ENCODE measurements around the gene ZNF154. TPM values are rescaled to one million over a fixed set of nuclear protein-coding genes. Genes with fewer than 3 reads are reported as not detected.

ZNF154 gene
- polyA plus RNA-seq, 1 donor: 20.3 TPM

GRCh38 chr19:57720878-57721277 is 11.9 kb upstream of the ZNF154 start:
- peaks cover 44% of the 10 kb centered on the region for H3K36me3 ChIP-seq (ENCODE audit: control insufficient read depth, insufficient read depth, low read length)
- 100% methylated on average over 1 of the region's 10 CpGs for WGBS (ENCODE audit: insufficient coverage, low lambda C conversion rate)
- no peaks in the 10 kb centered on the region for H3K27me3 ChIP-seq (ENCODE audit: control insufficient read depth, insufficient read depth, low read length)
- peaks cover 44% of the 10 kb centered on the region for H3K9me3 ChIP-seq (ENCODE audit: control insufficient read depth, low read depth, low read length)
- no peak overlapping the region for H3K4me3 ChIP-seq (ENCODE audit: low read length)
- no peaks in the 10 kb centered on the region for H3K4me1 ChIP-seq (ENCODE audit: control insufficient read depth, insufficient read depth, low read length)
- no peak for DNase-seq
- H3K27ac ChIP-seq (ENCODE audit: low read length): no peak overlapping the region

GRCh38 chr19:57719901-57720519 is 11.0 kb upstream of the ZNF154 start:
- peaks cover 39% of the 10 kb centered on the region for H3K9me3 ChIP-seq (ENCODE audit: control insufficient read depth, low read depth, low read length)
- WGBS (ENCODE audit: insufficient coverage, low lambda C conversion rate): no CpG with 5 or more reads among the region's 4 CpGs
- no peak overlapping the region for H3K4me3 ChIP-seq (ENCODE audit: low read length)
- no peak for DNase-seq
- no peaks in the 10 kb centered on the region for H3K27me3 ChIP-seq (ENCODE audit: control insufficient read depth, insufficient read depth, low read length)
- H3K36me3 ChIP-seq (ENCODE audit: control insufficient read depth, insufficient read depth, low read length): peaks cover 44% of the 10 kb centered on the region
- H3K27ac ChIP-seq (ENCODE audit: low read length): no peak overlapping the region
- H3K4me1 ChIP-seq (ENCODE audit: control insufficient read depth, insufficient read depth, low read length): no peaks in the 10 kb centered on the region

- H3K36me3 ChIP-seq (ENCODE audit: control insufficient read depth, insufficient read depth, low read length): peaks cover 44% of the 10 kb centered on the region
- H3K27ac ChIP-seq (ENCODE audit: low read length): no peak overlapping the region
- no peaks in the 10 kb centered on the region for H3K4me1 ChIP-seq (ENCODE audit: control insufficient read depth, insufficient read depth, low read length)
- H3K9me3 ChIP-seq (ENCODE audit: control insufficient read depth, low read depth, low read length): peaks cover 38% of the 10 kb centered on the region
- DNase-seq: no peak
- H3K27me3 ChIP-seq (ENCODE audit: control insufficient read depth, insufficient read depth, low read length): no peaks in the 10 kb centered on the region
- H3K4me3 ChIP-seq (ENCODE audit: low read length): no peak overlapping the region
Measured at GRCh38 chr19:57719424-57719823, 10.4 kb upstream of the ZNF154 start.

GRCh38 chr19:57712222-57712621 is 3.2 kb upstream of the ZNF154 start:
- no CpG with 5 or more reads among the region's 1 CpG for WGBS (ENCODE audit: insufficient coverage, low lambda C conversion rate)
- Histone ChIP-seq H3K9me3 (ENCODE audit: control insufficient read depth, low read depth, low read length) (peaks cover 4% of the 10 kb centered on the region), H3K4me3 (ENCODE audit: low read length) (no peak overlapping the region), H3K27ac (ENCODE audit: low read length) (no peak overlapping the region), H3K36me3 (ENCODE audit: control insufficient read depth, insufficient read depth, low read length) (peaks cover 8% of the 10 kb centered on the region), H3K27me3 (ENCODE audit: control insufficient read depth, insufficient read depth, low read length) (no peaks in the 10 kb centered on the region), H3K4me1 (ENCODE audit: control insufficient read depth, insufficient read depth, low read length) (peaks cover 11% of the 10 kb centered on the region)
- no peak for DNase-seq

- Histone ChIP-seq H3K27ac (ENCODE audit: low read length) (peak overlapping the region; percentile 90), H3K27me3 (ENCODE audit: control insufficient read depth, insufficient read depth, low read length) (no peaks in the 10 kb centered on the region), H3K4me1 (ENCODE audit: control insufficient read depth, insufficient read depth, low read length) (peaks cover 11% of the 10 kb centered on the region), H3K36me3 (ENCODE audit: control insufficient read depth, insufficient read depth, low read length) (peaks cover 29% of the 10 kb centered on the region), H3K9me3 (ENCODE audit: control insufficient read depth, low read depth, low read length) (peaks cover 17% of the 10 kb centered on the region), H3K4me3 (ENCODE audit: low read length) (peak overlapping the region; percentile 87)
- no CpG with 5 or more reads among the region's 15 CpGs for WGBS (ENCODE audit: insufficient coverage, low lambda C conversion rate)
- no peak for DNase-seq
Measured at GRCh38 chr19:57709616-57710015, 612 bp upstream of the ZNF154 start.

- Histone ChIP-seq H3K36me3 (ENCODE audit: control insufficient read depth, insufficient read depth, low read length) (peaks cover 58% of the 10 kb centered on the region), H3K27ac (ENCODE audit: low read length) (no peak overlapping the region), H3K27me3 (ENCODE audit: control insufficient read depth, insufficient read depth, low read length) (no peaks in the 10 kb centered on the region), H3K4me3 (ENCODE audit: low read length) (no peak overlapping the region), H3K9me3 (ENCODE audit: control insufficient read depth, low read depth, low read length) (peaks cover 39% of the 10 kb centered on the region), H3K4me1 (ENCODE audit: control insufficient read depth, insufficient read depth, low read length) (peaks cover 11% of the 10 kb centered on the region)
- no peak for DNase-seq
- no CpG with 5 or more reads among the region's 1 CpG for WGBS (ENCODE audit: insufficient coverage, low lambda C conversion rate)
Measured at GRCh38 chr19:57706346-57706745, 2.7 kb downstream of the ZNF154 start.

GRCh38 chr19:57701625-57702024 is 7.4 kb downstream of the ZNF154 start:
- whole genome bisulfite sequencing (ENCODE audit: insufficient coverage, low lambda C conversion rate): no CpG with 5 or more reads among the region's 6 CpGs
- H3K36me3 ChIP-seq (ENCODE audit: control insufficient read depth, insufficient read depth, low read length): peaks cover 68% of the 10 kb centered on the region
- H3K9me3 ChIP-seq (ENCODE audit: control insufficient read depth, low read depth, low read length): peaks cover 32% of the 10 kb centered on the region
- H3K4me3 ChIP-seq (ENCODE audit: low read length): no peak overlapping the region
- H3K4me1 ChIP-seq (ENCODE audit: control insufficient read depth, insufficient read depth, low read length): no peaks in the 10 kb centered on the region
- H3K27me3 ChIP-seq (ENCODE audit: control insufficient read depth, insufficient read depth, low read length): no peaks in the 10 kb centered on the region
- H3K27ac ChIP-seq (ENCODE audit: low read length): no peak overlapping the region
- DNase-seq: no peak

- Histone ChIP-seq H3K36me3 (ENCODE audit: control insufficient read depth, insufficient read depth, low read length) (peaks cover 44% of the 10 kb centered on the region), H3K4me1 (ENCODE audit: control insufficient read depth, insufficient read depth, low read length) (no peaks in the 10 kb centered on the region), H3K9me3 (ENCODE audit: control insufficient read depth, low read depth, low read length) (peaks cover 53% of the 10 kb centered on the region), H3K27me3 (ENCODE audit: control insufficient read depth, insufficient read depth, low read length) (no peaks in the 10 kb centered on the region), H3K27ac (ENCODE audit: low read length) (no peak overlapping the region), H3K4me3 (ENCODE audit: low read length) (no peak overlapping the region)
- no peak for DNase-seq
- WGBS (ENCODE audit: insufficient coverage, low lambda C conversion rate): no CpG with 5 or more reads among the region's 3 CpGs
Measured at GRCh38 chr19:57689750-57690149, 19.3 kb downstream of the ZNF154 start.

GRCh38 chr19:57688011-57688763 is 20.8 kb downstream of the ZNF154 start:
- DNase-seq: no peak
- WGBS (ENCODE audit: insufficient coverage, low lambda C conversion rate): 100% methylated on average over 1 of the region's 6 CpGs
- Histone ChIP-seq H3K27me3 (ENCODE audit: control insufficient read depth, insufficient read depth, low read length) (no peaks in the 10 kb centered on the region), H3K36me3 (ENCODE audit: control insufficient read depth, insufficient read depth, low read length) (peaks cover 57% of the 10 kb centered on the region), H3K9me3 (ENCODE audit: control insufficient read depth, low read depth, low read length) (peaks cover 66% of the 10 kb centered on the region), H3K27ac (ENCODE audit: low read length) (no peak overlapping the region), H3K4me3 (ENCODE audit: low read length) (no peak overlapping the region), H3K4me1 (ENCODE audit: control insufficient read depth, insufficient read depth, low read length) (peaks cover under 1% of the 10 kb centered on the region)

- H3K27me3 ChIP-seq (ENCODE audit: control insufficient read depth, insufficient read depth, low read length): no peaks in the 10 kb centered on the region
- peaks cover 64% of the 10 kb centered on the region for H3K9me3 ChIP-seq (ENCODE audit: control insufficient read depth, low read depth, low read length)
- H3K36me3 ChIP-seq (ENCODE audit: control insufficient read depth, insufficient read depth, low read length): peaks cover 54% of the 10 kb centered on the region
- no CpG with 5 or more reads among the region's 12 CpGs for WGBS (ENCODE audit: insufficient coverage, low lambda C conversion rate)
- peaks cover 7% of the 10 kb centered on the region for H3K4me1 ChIP-seq (ENCODE audit: control insufficient read depth, insufficient read depth, low read length)
- H3K4me3 ChIP-seq (ENCODE audit: low read length): no peak overlapping the region
- DNase-seq: no peak
- no peak overlapping the region for H3K27ac ChIP-seq (ENCODE audit: low read length)
Measured at GRCh38 chr19:57687363-57688010, 21.5 kb downstream of the ZNF154 start.
